ENCODE data around the gene KCNMB1.

The KCNMB1 gene

DNA sequence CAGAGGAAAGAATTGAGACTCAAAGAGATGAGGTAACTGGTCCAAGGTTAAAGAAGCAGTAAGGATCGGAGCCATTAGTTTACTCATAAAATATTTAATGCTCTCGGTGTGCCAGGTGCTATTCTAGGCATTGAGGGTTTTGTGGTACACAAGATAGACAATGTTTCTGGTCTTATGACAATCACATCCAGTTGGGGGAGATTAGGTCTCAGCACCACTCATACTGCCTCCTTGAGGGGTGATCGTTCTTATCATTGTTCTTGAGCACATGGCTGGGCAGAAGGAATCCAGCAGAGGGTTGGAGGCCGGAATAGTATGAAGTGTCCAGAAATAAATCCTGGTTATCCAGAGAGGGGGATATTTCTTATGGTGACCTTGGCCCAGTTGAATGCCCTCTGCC lies 50.9 kb downstream of the KCNMB1 start:
- DNase-seq: no peak

DNA sequence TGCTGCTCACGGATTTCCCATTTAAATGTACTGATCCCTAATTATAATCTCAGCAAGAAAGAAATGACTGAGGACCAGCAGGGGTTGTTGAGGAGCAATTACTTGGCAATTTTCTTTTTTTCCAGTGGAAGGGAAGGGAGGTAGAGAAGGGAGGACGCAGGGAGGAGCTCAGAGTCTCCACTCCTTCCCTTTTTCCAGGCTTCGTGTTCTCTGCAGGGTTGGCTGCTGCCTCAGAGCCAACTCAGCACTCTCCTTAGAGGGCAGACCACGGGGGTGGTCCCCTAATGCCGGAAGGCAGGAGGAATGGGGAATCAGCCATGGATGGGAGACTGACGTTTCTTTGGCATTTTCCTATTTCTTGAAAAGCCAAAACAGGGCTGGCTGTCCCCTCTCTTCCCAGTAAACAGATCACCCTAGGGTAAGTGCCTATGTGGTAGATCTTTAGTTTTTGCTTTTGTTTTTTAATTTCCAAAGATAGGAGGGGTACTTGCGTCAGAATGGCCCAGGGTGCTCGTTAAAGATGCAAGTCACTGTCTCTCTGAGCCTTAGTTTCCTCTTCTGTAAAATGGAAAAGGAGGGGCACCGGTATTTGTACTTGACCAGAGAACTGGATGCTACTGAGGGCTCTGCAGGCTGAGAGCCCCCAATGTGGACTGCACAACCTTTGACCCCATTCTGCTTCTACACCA lies 52.0 kb downstream of the KCNMB1 start:
- no peak for DNase-seq

DNA sequence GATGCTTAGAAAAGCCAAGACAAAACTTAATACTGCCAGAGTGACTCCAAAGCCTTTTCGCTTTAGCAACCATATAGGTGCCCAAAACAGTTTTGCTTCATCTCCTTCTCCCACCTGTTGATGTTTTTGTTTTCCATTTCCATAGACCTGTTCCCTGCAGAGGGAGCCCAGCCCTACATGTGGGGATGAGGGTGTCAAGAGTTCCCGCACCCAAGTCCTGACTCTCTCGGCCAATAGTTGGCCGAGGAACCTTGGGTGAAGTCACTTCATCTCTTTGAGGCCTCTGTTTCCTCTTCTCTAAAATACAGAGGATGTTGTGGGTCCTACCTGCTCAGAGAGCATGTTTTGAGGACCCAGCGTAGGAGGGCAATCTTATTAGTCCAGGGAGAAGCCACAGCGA lies 53.1 kb downstream of the KCNMB1 start:
- DNase-seq: no peak

DNA sequence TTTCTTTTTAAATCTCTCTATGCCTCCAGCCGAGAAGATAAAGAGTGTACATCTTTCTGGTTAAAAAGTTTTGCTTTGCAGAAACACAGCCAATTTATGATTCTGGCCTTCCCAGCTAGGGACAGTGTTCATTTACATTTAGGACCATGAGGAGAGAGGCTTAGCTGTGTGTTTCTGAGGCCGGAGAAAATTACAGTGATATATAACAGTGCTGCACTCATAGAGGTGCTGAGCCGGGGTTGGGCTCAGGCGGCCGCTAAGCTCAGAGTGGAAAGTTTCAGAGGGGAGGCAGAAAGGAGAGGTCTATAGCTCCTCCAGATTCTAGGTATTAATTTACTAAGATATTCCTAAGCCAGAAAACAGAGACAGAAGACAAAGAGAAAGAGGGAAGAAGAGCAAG lies 54.5 kb downstream of the KCNMB1 start:
- DNase-seq: no peak

DNA sequence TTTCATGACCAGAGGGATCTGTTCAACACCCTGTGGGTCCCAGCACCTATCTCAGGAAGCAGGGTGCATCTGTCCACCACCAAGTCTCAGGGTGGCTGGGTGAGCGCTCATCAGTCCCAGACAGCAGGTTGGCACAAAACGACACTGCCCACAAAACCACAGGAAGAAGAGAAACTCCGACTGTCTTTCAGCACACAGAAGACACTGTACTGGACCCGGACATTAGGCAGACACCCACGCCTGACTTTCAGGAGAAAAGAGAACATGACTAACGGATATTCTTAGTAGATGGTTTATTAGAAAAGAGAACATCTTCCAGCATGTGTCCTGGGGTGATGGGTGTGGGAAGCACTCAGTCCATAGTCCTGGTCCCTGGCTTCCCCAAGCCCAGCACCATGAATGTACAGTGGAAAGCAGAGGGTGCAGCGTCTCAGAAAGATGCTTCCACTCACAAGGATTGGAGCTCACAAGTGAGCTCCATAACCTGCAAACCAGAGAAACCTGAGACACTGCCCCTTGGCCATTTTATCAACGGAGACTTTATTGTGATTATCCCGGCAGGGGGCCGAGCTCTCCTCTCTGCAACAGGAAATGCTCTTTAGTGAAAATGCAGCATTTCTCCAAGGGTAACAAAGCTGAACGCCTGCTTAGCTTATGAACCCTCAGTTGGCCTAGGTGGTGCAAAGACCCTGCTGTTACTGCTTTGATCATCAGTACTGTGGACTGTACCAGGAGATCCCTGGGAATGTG lies 55.8 kb downstream of the KCNMB1 start:
- DNase-seq: no peak

DNA sequence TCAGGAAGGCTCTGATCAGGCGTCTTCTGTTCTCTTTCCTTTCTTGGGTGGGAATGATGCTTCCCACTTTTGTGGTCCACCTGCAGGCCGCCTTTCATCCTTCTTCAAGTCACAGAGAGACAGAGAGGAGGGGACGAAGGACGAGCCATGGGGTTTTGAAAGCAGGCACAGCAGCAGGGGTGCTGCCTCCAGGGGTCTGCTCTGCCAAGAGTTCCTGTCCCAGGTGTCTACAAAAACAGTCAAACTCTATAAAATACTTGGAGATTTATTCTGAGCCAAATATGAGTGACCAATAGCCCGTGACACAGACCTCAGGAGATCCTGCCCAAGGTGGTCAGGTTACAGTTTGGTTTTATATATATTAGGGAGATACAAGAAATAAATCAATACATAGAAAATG lies 57.1 kb downstream of the KCNMB1 start:
- no peak for DNase-seq

DNA sequence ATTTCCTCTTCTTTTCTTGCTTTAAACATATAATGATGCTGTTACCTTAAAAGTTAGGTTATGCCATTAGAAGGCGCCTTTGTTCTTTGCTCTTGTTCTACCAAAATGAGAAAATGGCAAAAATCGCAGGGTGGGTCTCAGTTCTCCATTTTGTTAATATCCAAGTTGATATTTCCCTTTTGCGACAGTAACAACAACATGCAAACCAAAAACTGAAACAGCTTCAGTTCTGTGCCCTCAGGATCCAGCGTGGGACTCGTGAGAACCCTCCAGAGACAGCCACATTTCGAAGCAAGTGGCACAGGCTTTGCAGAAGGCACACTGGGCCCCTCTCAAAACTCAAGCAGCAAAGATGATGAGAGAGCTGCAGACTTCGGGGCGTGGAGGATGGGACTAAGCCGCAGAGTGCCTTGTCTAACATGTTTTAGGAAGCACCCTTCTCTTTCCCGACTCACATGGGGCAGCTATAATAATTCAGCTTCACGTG lies 58.6 kb downstream of the KCNMB1 start:
- no peak for DNase-seq

DNA sequence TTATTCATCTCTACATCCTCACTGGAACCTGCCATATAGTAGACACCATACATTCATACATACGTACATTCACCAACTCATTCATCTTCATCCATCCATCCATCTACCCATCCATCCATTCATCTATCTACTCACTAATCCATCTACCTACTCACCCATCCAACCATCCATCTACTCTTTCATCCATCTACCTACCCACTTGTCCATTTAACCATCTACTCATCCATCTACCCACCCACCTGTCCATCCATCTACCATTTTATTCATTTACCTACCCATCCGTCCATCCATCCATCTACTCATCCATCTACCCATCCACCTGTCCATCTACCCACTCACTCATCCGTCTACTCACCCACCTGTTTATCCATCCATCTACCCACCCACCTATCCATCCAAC lies 59.6 kb downstream of the KCNMB1 start:
- no peak for DNase-seq

DNA sequence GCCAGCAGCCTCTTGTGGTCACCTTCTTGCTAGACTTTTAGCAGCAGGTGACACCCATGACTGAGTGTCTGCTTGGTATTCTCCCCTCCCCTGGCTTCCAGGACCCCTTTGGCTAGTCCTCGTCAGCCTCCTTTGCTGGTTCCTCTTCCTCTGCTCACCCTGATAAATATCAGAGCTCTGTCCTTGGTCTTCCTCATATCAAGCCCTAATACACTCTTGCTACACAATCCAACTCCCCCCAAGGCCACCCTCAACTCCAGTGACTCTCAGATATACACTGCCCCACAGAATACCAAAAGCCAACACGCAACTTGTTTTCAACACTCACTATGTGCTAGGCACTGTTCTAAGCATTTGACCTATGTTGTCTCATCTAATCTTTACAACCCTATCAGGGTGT lies 61.3 kb downstream of the KCNMB1 start:
- DNase-seq: no peak

DNA sequence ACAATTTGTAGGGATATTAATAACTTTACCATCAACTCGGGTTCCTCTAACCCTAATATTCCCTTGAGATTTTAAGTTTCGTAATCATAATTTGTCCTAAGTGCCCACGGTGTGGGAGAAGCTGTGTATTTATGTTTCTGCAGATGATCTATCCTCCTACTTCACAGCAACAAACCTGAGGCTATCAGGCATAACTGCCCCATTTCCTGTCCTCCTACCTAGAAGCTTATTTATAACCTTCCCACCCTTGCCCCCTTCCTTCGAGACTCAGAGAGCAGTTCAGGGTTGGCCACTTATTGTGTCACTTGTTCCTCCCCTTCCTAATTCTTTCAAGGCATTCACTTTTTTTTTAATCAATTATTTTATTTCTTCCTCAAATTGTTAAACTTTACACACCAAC lies 62.0 kb downstream of the KCNMB1 start:
- DNase-seq: no peak
